Myocyte (in vitro differentiated cells): ENCODE measurements around the gene FKBP1A. TPM values are rescaled to one million over a fixed set of nuclear protein-coding genes. Genes with fewer than 3 reads are reported as not detected.
"Not testable (repeated sequence)": the region's sequence is repeated elsewhere in the genome, so short reads cannot be mapped to it uniquely, and the experiment has no call there.

Experiments
- DNase-seq: peaks from one replicate; pipeline ENCODE4 v3.0.0-alpha.2; 2012; ENCODE audit warnings: low read depth
- total RNA-seq: library from RNA; depleted of rRNA; stranded (reverse); fragments of >200 nt; gene quantifications from 2 replicates; pipeline ENCODE4 v1.2.3, GENCODE V29; 2014

Gene FKBP1A
- total RNA-seq, 1 donor from 2014 or later = 146 TPM

DNA sequence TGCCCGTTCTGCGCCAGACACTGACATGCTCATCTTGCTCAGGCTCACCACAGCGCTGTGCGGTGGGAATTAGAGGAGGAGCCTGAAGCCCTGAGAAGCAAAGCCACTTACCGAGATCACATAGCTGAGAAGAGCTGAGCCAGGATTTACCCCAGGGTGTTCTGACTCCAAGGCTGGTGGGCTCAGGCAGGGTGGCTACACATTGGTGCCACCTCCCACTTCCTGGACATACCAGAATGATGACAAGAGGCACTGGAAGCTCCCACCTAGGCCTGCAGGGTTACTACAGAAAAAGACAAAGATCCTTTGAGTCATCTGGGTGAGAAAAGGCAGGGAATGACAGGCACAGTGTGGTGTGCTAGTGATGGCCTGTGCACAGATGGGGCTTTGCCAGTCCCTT lies 24.4 kb upstream of the FKBP1A start:
- no peak for DNase-seq

DNA sequence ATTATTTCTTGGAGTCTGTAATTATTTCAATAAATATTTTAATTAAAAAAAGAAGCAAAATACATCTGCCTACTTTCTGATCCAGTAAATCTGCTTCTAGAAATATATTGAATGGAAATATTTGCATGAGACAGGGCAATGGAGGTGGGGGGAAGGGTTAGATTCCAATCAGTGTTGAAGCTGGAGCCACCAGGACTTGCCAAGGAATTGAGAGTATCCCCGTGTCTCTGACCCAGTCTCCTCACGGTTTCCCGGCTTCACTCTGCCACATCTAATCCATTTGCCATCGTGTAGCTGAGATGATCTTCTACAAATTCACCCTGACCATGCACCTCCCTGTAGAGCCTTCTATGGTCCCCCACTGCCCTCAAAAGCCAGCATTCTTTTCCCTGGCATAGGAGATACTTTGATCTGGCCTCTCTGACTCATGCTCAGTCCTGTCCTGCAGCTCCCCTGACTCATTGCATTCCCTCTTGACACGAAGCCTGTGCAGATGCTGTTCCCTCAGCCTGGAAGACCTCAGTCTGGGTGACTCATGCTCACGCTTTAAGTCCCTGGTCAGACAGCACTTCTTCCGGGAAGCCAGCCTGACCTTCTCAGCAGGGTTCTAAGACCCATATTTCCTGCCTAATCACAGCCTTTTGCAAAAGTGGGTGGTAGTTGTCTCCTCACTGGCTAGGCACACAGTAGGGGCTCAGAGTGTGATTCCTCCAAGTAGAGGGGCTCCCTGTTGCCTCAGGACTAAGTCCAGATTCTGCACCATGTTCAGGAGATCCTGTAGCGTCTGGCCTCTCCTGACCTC lies 23.0 kb upstream of the FKBP1A start:
- DNase-seq = peak; percentile 89

- DNase-seq = no peak
Measured at GRCh38 chr20:1414982-1415381, 22.1 kb upstream of the FKBP1A start.

- DNase-seq = no peak
Measured at GRCh38 chr20:1405801-1406200, 12.9 kb upstream of the FKBP1A start.

DNA sequence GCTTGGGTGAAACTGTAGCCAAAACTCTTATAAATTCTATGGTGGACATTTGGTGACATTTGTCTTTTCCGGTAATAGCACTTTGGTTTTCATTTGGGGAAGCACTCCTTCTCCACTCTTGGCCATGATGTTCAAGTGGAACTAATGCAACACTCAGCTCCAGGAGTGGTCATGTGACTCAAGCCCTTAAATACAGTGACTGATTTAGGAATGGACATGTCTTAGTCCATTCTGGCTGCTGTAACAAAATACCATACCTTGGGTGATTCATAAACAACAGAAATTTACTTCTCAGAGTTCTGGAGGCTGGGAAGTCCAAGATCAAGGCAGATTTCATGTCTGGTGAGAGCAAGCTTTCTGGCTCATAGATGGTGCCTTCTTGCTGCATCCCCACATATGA lies 10.8 kb upstream of the FKBP1A start:
- DNase-seq = no peak

DNA sequence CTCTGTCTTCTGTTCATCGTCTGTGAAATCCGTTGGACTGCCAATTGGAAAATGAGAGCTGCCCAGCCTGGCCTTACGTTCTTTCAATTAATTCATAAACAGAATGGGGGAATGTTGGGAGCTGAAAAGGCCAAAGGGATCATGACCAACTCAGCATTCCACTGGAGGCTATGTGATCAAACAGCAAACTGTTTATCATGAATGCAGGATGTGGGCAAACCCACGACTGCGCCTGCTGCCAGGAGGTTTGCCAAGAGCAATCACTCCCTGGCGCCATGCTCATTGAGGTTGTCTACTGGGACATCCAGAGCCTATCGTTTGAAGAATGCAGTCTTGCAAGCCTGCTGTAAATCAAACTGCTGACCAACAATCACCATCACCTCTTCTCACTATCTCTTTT lies 9.3 kb upstream of the FKBP1A start:
- DNase-seq = no peak

GRCh38 chr20:1401451-1401907 lies 8.6 kb upstream of the FKBP1A start:
- no peak for DNase-seq

DNA sequence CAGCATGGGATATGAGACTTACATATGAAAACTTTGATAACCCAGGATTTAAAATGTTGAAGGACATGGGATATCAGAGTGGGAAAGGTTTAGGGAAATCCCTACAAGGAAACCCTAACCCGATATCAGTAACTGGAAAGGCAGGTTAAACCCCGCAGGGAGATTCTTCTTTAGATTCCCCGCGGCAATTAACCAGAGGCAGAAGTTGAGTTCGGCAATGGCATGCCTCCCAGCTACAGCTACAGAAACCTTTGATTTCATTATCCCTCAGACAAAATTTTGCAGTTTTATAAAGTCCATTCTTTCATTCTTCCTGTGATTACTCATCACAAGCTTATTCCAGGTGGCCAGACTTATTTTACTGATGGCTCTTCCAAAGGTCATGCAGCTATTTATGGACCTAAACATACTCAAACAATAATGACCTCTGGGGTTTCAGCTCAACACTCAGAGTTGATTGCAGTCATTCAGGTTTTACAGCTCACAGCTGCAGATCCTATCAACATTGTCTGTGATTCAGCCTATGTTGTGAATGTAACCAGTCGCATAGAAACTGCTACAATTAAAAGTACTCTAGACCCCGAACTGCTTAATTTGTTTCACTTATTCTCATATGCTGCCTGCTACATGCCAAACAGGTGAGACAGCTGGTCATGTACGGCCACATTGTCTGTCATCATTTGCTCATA lies 7.0 kb upstream of the FKBP1A start:
- DNase-seq = not testable (repeated sequence)

- DNase-seq = not testable (repeated sequence)
Measured at GRCh38 chr20:1398185-1398584, 5.3 kb upstream of the FKBP1A start.

DNA sequence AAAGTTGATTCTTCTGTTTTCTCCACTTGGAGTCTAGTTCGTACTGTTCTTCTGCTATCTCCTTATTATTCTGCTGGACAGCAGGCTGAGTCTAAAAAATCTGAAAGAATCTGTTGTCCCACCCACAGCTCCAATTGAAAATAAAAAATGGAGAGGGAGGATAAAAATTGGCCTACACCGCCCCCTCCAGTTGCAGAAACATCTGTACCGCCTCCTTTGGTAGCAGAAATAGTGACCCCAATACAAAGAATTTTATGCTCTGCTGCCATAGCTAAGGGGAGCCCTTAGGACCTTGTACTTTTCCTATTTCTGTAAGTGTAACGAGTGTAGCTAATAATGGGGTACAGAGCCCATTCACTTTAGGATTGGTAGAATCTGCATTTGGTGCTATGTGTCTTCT lies 4.9 kb upstream of the FKBP1A start:
- no peak for DNase-seq

DNA sequence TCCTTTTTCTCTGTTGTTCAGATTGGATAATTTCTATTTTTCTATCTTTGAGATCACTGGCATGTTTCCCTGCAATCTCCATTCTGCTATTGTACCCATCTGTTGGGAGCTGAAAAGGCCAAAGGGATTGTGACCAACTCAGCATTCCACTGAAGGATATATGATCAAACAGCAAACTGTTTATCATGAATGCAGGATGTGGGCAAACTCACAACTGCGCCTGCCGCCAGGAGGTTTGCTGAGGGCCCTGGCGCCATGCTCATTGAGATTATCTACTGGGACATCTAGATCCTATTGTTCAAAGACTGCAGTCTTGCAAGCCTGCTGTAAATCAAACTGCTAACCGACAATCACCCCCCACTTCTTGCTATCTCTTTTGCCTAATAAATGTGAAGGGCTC lies 3.8 kb upstream of the FKBP1A start:
- DNase-seq = no peak

GRCh38 chr20:1396264-1396663 lies 3.4 kb upstream of the FKBP1A start:
- no peak for DNase-seq

DNA sequence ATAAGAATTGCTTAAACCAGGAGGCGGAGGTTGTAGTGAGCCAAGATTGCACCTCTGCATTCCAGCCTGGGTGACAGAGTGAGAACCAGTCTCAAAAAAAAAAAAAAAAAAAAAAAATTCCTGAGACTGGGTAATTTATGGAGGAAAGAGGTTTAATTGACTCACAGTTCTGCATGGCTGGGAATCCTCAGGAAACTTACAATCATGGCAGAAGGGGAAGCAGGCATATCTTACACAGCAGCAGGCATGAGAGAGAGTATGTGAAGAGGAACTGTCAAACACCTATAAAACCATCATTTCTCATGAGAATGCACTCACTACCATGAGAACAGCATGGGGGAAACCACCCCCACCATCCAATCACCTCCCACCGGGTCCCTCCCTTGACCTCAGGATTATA lies 1.8 kb upstream of the FKBP1A start:
- DNase-seq = no peak

GRCh38 chr20:1393507-1393882 lies 641 bp upstream of the FKBP1A start:
- DNase-seq = no peak

- no peak for DNase-seq
Measured at GRCh38 chr20:1392443-1392692, 486 bp downstream of the FKBP1A start.

DNA sequence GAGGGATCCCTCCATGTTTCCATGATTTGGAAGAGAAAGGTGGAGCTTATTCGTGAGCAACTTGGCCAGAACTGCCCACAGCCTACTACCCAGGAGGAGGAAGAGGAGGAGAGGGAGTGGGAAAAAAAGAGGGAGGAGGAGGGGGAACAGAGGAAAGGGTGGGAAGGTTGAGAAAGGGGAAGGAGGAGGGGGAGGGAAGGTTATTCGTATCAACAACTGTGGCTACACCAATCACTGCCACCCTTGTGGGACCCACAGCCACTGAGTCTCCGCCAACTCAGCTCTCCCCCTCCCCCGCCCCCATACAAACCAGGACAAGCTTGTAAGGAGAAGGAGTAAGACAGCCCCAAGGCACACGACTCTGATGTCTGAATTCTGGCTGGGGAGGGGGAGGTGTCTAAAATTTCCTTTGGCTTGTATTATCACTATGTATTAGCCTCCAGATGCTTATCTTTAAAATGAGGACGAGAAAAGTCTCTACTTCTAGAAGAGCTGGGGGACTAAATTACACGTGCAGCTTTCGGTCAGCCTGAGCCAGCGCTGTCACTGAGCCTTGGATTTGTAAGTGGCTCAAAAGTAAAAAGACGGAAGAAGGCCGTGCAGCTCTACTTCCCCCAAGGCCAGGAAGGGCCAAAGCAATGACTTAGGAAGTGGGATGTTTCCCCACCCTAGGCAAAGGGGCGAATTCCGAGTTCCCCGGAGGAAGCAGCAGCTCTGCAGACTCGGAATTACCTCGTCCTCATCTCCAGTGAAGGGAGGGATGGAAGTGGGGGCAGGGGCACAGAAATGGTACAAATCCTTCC lies 1.0 kb downstream of the FKBP1A start:
- DNase-seq = no peak

DNA sequence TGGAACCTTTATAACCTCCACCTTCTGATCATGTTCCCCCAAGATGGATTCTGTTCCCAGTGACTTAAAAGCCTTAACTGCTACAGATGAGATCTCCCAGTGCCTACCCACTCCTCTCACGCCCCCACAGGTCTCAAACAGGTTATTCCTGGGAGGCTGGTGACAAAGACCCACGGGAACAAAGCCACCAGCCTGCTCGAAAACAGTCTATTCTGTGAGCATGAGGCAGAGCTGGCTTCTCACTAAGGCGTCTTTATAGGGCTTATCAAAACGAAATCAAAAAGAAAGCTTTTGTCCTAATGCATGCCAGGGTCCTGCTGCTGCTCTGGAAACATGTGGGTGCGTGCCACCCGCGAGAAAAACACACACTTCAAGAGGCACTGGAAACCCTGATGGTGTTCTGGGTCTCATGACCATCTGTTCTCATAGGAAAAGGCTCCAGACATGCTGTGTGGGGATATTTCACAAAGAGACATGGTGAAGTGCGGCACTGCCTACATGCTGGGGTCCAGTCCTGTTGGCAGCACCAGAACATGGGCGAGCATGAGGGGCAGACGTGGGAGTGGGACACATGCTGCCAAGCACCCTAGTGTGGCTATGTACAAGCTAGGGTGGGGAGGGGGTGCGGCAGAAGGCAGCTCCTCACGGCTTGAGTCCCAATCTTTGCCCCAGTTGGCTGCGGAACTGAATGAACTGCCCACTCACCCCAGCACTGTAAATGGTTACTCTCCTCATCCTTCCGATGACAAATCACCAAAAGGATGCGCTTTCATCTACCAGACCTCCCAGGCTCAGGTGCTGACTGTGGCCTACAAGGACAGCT lies 2.1 kb downstream of the FKBP1A start:
- DNase-seq = no peak

DNA sequence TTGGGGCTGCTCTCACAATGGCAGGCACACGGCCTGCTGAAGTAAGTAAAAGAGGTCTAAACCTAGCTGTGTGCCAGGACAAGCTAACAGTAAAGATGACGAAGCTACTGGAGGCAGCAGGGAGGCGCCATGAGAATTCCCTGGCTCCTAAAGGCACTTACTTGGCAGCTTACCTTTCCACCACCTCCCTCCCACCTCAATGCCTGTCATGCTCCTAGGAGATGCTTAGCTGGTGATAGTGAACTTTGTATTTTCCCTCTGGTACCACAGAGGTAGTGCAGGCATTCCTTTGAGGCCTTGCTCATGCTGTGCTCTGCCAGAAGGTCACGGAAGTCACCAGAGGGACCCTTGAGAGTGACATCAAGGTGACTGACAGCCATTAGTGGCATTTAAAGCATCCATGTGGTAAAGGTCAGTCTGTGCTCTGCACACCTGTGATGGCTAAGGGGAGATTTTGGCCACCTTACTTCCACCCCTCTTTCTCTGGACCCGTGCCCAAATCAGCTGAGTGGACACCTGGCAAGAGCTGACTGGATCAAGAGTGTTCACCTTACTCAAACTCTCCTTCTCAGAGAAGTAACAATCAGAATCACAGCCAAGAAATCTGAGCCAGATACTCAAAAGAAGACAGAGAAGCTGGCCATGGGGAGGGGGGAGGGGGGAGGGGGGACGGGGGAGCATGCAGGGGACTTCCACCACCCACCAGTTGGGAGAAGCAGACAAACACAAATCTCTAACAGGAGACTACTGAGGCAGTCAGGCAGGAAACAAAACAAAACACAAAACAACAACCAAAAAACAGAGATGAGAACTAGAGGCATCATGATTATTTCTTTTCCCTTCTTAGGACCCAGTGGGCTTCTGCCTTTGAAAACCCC lies 2.9 kb downstream of the FKBP1A start:
- no peak for DNase-seq

- peak; percentile 30 for DNase-seq
Measured at GRCh38 chr20:1388741-1389483, 3.9 kb downstream of the FKBP1A start.

DNA sequence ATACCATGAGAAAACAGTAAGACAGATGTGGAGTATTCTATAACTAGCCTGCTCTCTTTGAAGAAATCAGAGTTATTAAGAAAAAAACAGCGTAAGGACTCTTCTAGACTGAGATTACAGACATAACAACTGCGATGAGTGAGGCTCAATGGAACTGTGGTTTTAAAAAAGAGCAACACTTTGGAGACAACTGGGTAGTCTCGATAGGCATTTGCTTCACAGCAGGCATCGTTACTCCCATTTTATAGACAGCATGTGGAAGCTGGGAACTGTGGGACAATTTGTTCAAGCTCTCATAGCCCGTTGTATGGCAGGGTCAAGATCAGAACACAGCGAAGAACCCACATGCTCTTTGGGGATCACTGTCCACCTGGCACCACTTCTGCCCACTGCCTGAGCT lies 4.6 kb downstream of the FKBP1A start:
- DNase-seq = no peak
